Epithelial cell of proximal tubule (primary cell): ENCODE results near the gene MGME1. TPM values are rescaled to one million over a fixed set of nuclear protein-coding genes. Genes with fewer than 3 reads are reported as not detected.

ENCODE experiments used
- DNase-seq: peaks from one replicate; pipeline ENCODE4 v3.0.0-alpha.2; 2011; ENCODE audit warnings: low read depth
- H3K4me3 ChIP-seq: 2 replicates; pipeline ENCODE4 v1.5.1; 2011; ENCODE audit warnings: low read depth, mild to moderate bottlenecking, low read length
- CTCF ChIP-seq: conservative IDR thresholded peaks from 2 replicates; pipeline ENCODE4 v1.5.1; 2012; ENCODE audit warnings: low read depth, mild to moderate bottlenecking, low read length
- total RNA-seq: library from RNA; depleted of rRNA; stranded (reverse); fragments of >200 nt; gene quantifications from 2 replicates; pipeline ENCODE4 v1.2.3, GENCODE V29; 2015

Gene MGME1
- total RNA-seq, 1 donor from 2014 or later, result 15.2 TPM

GRCh38 chr20:17972121-17972520, 3.3 kb downstream of the MGME1 start:
- DNase-seq, result no peak
- peak overlapping the region; percentile 93 for H3K4me3 ChIP-seq
- no peak for TF ChIP-seq CTCF

GRCh38 chr20:17976305-17976704, 7.5 kb downstream of the MGME1 start:
- no peak overlapping the region for H3K4me3 ChIP-seq
- no peak for TF ChIP-seq CTCF
- no peak for DNase-seq

GRCh38 chr20:17985388-17986018, 16.7 kb downstream of the MGME1 start:
- DNase-seq, result no peak
- H3K4me3 ChIP-seq, result no peak overlapping the region
- no peak for TF ChIP-seq CTCF

GRCh38 chr20:17987988-17988387, 19.2 kb downstream of the MGME1 start:
- no peak for DNase-seq
- no peak overlapping the region for H3K4me3 ChIP-seq
- no peak for TF ChIP-seq CTCF

GRCh38 chr20:17990278-17990972, 21.6 kb downstream of the MGME1 start:
- no peak for TF ChIP-seq CTCF
- no peak for DNase-seq

GRCh38 chr20:17992224-17992637, 23.4 kb downstream of the MGME1 start:
- no peak for TF ChIP-seq CTCF
- DNase-seq, result no peak
- no peak overlapping the region for H3K4me3 ChIP-seq

More at GRCh38 chr20:17990278-17990972, 21.6 kb downstream of the MGME1 start:
- no peak overlapping the region for H3K4me3 ChIP-seq
